ENCODE measurements around the gene BOLL. TPM values are rescaled to one million over a fixed set of nuclear protein-coding genes. Genes with fewer than 3 reads are reported as not detected.
"Not testable (repeated sequence)": the region's sequence is repeated elsewhere in the genome, so short reads cannot be mapped to it uniquely, and the experiment has no call there.

The BOLL gene
- total RNA-seq, 1 donor from 2014 or later, result not detected

GRCh38 chr2:197706839-197707207, 78.3 kb downstream of the BOLL start:
- no peak for DNase-seq (ENCODE audit: low read depth)

- no peak for DNase-seq (ENCODE audit: low read depth)
Observed at GRCh38 chr2:197705912-197706838, 78.9 kb downstream of the BOLL start.

GRCh38 chr2:197705121-197705911, 79.8 kb downstream of the BOLL start, which contains the start of gene MARS2:
MARS2 (plus strand) TSS chr2:197705369; CDS start chr2:197705406, 37 bp downstream.
- DNase-seq (ENCODE audit: low read depth), result peak; percentile 78

GRCh38 chr2:197704434-197705120, 80.5 kb downstream of the BOLL start:
- DNase-seq (ENCODE audit: low read depth), result no peak

- DNase-seq (ENCODE audit: low read depth), result no peak
Observed at GRCh38 chr2:197700960-197701359, 84.2 kb downstream of the BOLL start.

- not testable (repeated sequence) for DNase-seq (ENCODE audit: low read depth)
Observed at GRCh38 chr2:197699724-197700123, 85.4 kb downstream of the BOLL start.

- DNase-seq (ENCODE audit: low read depth), result not testable (repeated sequence)
Observed at GRCh38 chr2:197696571-197696970, 88.5 kb downstream of the BOLL start.

- not testable (repeated sequence) for DNase-seq (ENCODE audit: low read depth)
Observed at GRCh38 chr2:197695971-197696370, 89.1 kb downstream of the BOLL start.

- DNase-seq (ENCODE audit: low read depth), result not testable (repeated sequence)
Observed at GRCh38 chr2:197695206-197695605, 89.9 kb downstream of the BOLL start.

GRCh38 chr2:197677483-197677882, 107.6 kb downstream of the BOLL start:
- DNase-seq (ENCODE audit: low read depth), result no peak

GRCh38 chr2:197677056-197677455, 108.1 kb downstream of the BOLL start:
- no peak for DNase-seq (ENCODE audit: low read depth)

Other genes starting within 250 kb of the BOLL start
- gene RFTN2, start 109.7 kb downstream of the BOLL start, total RNA-seq, result under 0.01 and 0.05 TPM in 2 replicates
- gene MARS2, start 80.0 kb downstream of the BOLL start, total RNA-seq, result 8.9 and 10.5 TPM in 2 replicates
- under 0.01 and 1.2 TPM in 2 replicates for gene PLCL1, start 19.3 kb upstream of the BOLL start, total RNA-seq

All from renal cortical epithelial cell (primary cell).